Measurements from ENCODE around the gene LIN7A. TPM values are rescaled to one million over a fixed set of nuclear protein-coding genes. Genes with fewer than 3 reads are reported as not detected.

Gene LIN7A
- total and polyA plus RNA-seq, 3 experiments from 2014 or later = not detected

- no peaks in the 10 kb centered on the region for H3K36me3 Mint-ChIP-seq
- ChIA-PET CTCF (no interaction called here), POLR2A (no interaction called here)
- DNase-seq = no peak
- no peak overlapping the region for H3K4me3 Mint-ChIP-seq
- H3K9me3 Mint-ChIP-seq = peaks cover 0 to 18% (median 0%) of the 10 kb centered on the region in 5 donors
- Histone ChIP-seq H3K4me1 (ENCODE audit: insufficient read depth, low read length) (no peaks in the 10 kb centered on the region), H3K36me3 (ENCODE audit: insufficient read depth, low read length) (no peaks in the 10 kb centered on the region), H3K27me3 (ENCODE audit: insufficient read depth, low read length, poor library complexity, severe bottlenecking) (no peaks in the 10 kb centered on the region), H3K9me3 (ENCODE audit: low read length) (no peaks in the 10 kb centered on the region), H3K4me3 (ENCODE audit: low read length) (no peak overlapping the region), H3K27ac (ENCODE audit: low read depth, low read length) (no peak overlapping the region)
- H3K27me3 Mint-ChIP-seq = peaks cover 0 to 2% of the 10 kb centered on the region in 2 donors
- no peaks in the 10 kb centered on the region for H3K4me1 Mint-ChIP-seq
- H3K27ac Mint-ChIP-seq = no peak overlapping the region
Measured at GRCh38 chr12:80830533-80831088, 107.1 kb downstream of the LIN7A start.

- no peaks in the 10 kb centered on the region for H3K9me3 ChIP-seq (ENCODE audit: low read length)
- ChIA-PET POLR2A (no interaction called here), CTCF (no interaction called here)
- Mint-ChIP-seq H3K4me1 (no peaks in the 10 kb centered on the region), H3K4me3 (no peak overlapping the region), H3K36me3 (no peaks in the 10 kb centered on the region), H3K27me3 (peaks cover 0 to 2% of the 10 kb centered on the region in 2 donors), H3K27ac (no peak overlapping the region), H3K9me3 (peaks cover 0 to 18% (median 0%) of the 10 kb centered on the region in 5 donors)
- no peaks in the 10 kb centered on the region for H3K27me3 ChIP-seq (ENCODE audit: insufficient read depth, low read length, poor library complexity, severe bottlenecking)
- DNase-seq = no peak
- no peaks in the 10 kb centered on the region for H3K4me1 ChIP-seq (ENCODE audit: insufficient read depth, low read length)
- no peak overlapping the region for H3K27ac ChIP-seq (ENCODE audit: low read depth, low read length)
- no peak overlapping the region for H3K4me3 ChIP-seq (ENCODE audit: low read length)
- no peaks in the 10 kb centered on the region for H3K36me3 ChIP-seq (ENCODE audit: insufficient read depth, low read length)
Measured at GRCh38 chr12:80829767-80830166, 108.0 kb downstream of the LIN7A start.

GRCh38 chr12:80825506-80825905 lies 112.2 kb downstream of the LIN7A start:
- CTCF ChIA-PET = no interaction called here
- Histone ChIP-seq H3K9me3 (ENCODE audit: low read length) (no peaks in the 10 kb centered on the region), H3K36me3 (ENCODE audit: insufficient read depth, low read length) (no peaks in the 10 kb centered on the region), H3K4me1 (ENCODE audit: insufficient read depth, low read length) (no peaks in the 10 kb centered on the region), H3K27ac (ENCODE audit: low read depth, low read length) (no peak overlapping the region), H3K27me3 (ENCODE audit: insufficient read depth, low read length, poor library complexity, severe bottlenecking) (no peaks in the 10 kb centered on the region), H3K4me3 (ENCODE audit: low read length) (no peak overlapping the region)
- H3K27ac Mint-ChIP-seq = no peak overlapping the region
- POLR2A ChIA-PET = no interaction called here
- H3K36me3 Mint-ChIP-seq = no peaks in the 10 kb centered on the region
- H3K4me1 Mint-ChIP-seq = no peaks in the 10 kb centered on the region
- no peak for DNase-seq
- no peak overlapping the region for H3K4me3 Mint-ChIP-seq
- H3K9me3 Mint-ChIP-seq = peaks cover 0 to 6% (median 0%) of the 10 kb centered on the region in 5 donors
- no peaks in the 10 kb centered on the region for H3K27me3 Mint-ChIP-seq

- DNase-seq = no peak
- Mint-ChIP-seq H3K27ac (no peak overlapping the region), H3K9me3 (peaks cover 0 to 6% (median 3%) of the 10 kb centered on the region in 5 donors), H3K36me3 (no peaks in the 10 kb centered on the region), H3K27me3 (no peaks in the 10 kb centered on the region), H3K4me3 (no peak overlapping the region), H3K4me1 (no peaks in the 10 kb centered on the region)
- H3K27ac ChIP-seq (ENCODE audit: low read depth, low read length) = no peak overlapping the region
- H3K4me3 ChIP-seq (ENCODE audit: low read length) = no peak overlapping the region
- H3K36me3 ChIP-seq (ENCODE audit: insufficient read depth, low read length) = no peaks in the 10 kb centered on the region
- no peaks in the 10 kb centered on the region for H3K27me3 ChIP-seq (ENCODE audit: insufficient read depth, low read length, poor library complexity, severe bottlenecking)
- no peaks in the 10 kb centered on the region for H3K4me1 ChIP-seq (ENCODE audit: insufficient read depth, low read length)
- ChIA-PET CTCF (no interaction called here), POLR2A (no interaction called here)
- no peaks in the 10 kb centered on the region for H3K9me3 ChIP-seq (ENCODE audit: low read length)
Measured at GRCh38 chr12:80823393-80823792, 114.3 kb downstream of the LIN7A start.

GRCh38 chr12:80821513-80822000 lies 116.2 kb downstream of the LIN7A start:
- DNase-seq = no peak
- CTCF ChIA-PET = no interaction called here
- Mint-ChIP-seq H3K9me3 (peaks cover 0 to 6% (median 3%) of the 10 kb centered on the region in 5 donors), H3K27ac (no peak overlapping the region), H3K4me3 (no peak overlapping the region), H3K36me3 (no peaks in the 10 kb centered on the region), H3K27me3 (no peaks in the 10 kb centered on the region), H3K4me1 (no peaks in the 10 kb centered on the region)
- no peak overlapping the region for H3K27ac ChIP-seq (ENCODE audit: low read depth, low read length)
- POLR2A ChIA-PET = no interaction called here
- H3K9me3 ChIP-seq (ENCODE audit: low read length) = no peaks in the 10 kb centered on the region
- H3K27me3 ChIP-seq (ENCODE audit: insufficient read depth, low read length, poor library complexity, severe bottlenecking) = no peaks in the 10 kb centered on the region
- H3K36me3 ChIP-seq (ENCODE audit: insufficient read depth, low read length) = no peaks in the 10 kb centered on the region
- H3K4me1 ChIP-seq (ENCODE audit: insufficient read depth, low read length) = no peaks in the 10 kb centered on the region
- no peak overlapping the region for H3K4me3 ChIP-seq (ENCODE audit: low read length)

GRCh38 chr12:80818878-80819277 lies 118.9 kb downstream of the LIN7A start:
- Mint-ChIP-seq H3K36me3 (no peaks in the 10 kb centered on the region), H3K27me3 (no peaks in the 10 kb centered on the region), H3K27ac (no peak overlapping the region), H3K9me3 (peaks cover 0 to 8% (median 3%) of the 10 kb centered on the region in 5 donors), H3K4me3 (no peak overlapping the region), H3K4me1 (no peaks in the 10 kb centered on the region)
- Histone ChIP-seq H3K4me3 (ENCODE audit: low read length) (no peak overlapping the region), H3K4me1 (ENCODE audit: insufficient read depth, low read length) (no peaks in the 10 kb centered on the region), H3K9me3 (ENCODE audit: low read length) (no peaks in the 10 kb centered on the region), H3K27ac (ENCODE audit: low read depth, low read length) (no peak overlapping the region), H3K36me3 (ENCODE audit: insufficient read depth, low read length) (no peaks in the 10 kb centered on the region), H3K27me3 (ENCODE audit: insufficient read depth, low read length, poor library complexity, severe bottlenecking) (no peaks in the 10 kb centered on the region)
- POLR2A ChIA-PET = no interaction called here
- CTCF ChIA-PET = no interaction called here
- no peak for DNase-seq

- H3K9me3 Mint-ChIP-seq = peaks cover 0 to 7% (median 2%) of the 10 kb centered on the region in 5 donors
- no peak overlapping the region for H3K27ac Mint-ChIP-seq
- no peaks in the 10 kb centered on the region for H3K4me1 Mint-ChIP-seq
- H3K4me3 Mint-ChIP-seq = no peak overlapping the region
- H3K36me3 Mint-ChIP-seq = no peaks in the 10 kb centered on the region
- H3K27me3 ChIP-seq (ENCODE audit: insufficient read depth, low read length, poor library complexity, severe bottlenecking) = no peaks in the 10 kb centered on the region
- H3K27me3 Mint-ChIP-seq = no peaks in the 10 kb centered on the region
- ChIA-PET POLR2A (no interaction called here), CTCF (no interaction called here)
- H3K36me3 ChIP-seq (ENCODE audit: insufficient read depth, low read length) = no peaks in the 10 kb centered on the region
- no peak overlapping the region for H3K4me3 ChIP-seq (ENCODE audit: low read length)
- H3K4me1 ChIP-seq (ENCODE audit: insufficient read depth, low read length) = no peaks in the 10 kb centered on the region
- H3K27ac ChIP-seq (ENCODE audit: low read depth, low read length) = no peak overlapping the region
- no peaks in the 10 kb centered on the region for H3K9me3 ChIP-seq (ENCODE audit: low read length)
- no peak for DNase-seq
Measured at GRCh38 chr12:80815351-80815750, 122.4 kb downstream of the LIN7A start.

GRCh38 chr12:80814453-80814852 lies 123.3 kb downstream of the LIN7A start:
- H3K4me1 ChIP-seq (ENCODE audit: insufficient read depth, low read length) = no peaks in the 10 kb centered on the region
- ChIA-PET POLR2A (no interaction called here), CTCF (no interaction called here)
- H3K4me3 Mint-ChIP-seq = no peak overlapping the region
- DNase-seq = no peak
- H3K27ac Mint-ChIP-seq = no peak overlapping the region
- H3K27me3 Mint-ChIP-seq = no peaks in the 10 kb centered on the region
- no peaks in the 10 kb centered on the region for H3K27me3 ChIP-seq (ENCODE audit: insufficient read depth, low read length, poor library complexity, severe bottlenecking)
- H3K9me3 ChIP-seq (ENCODE audit: low read length) = no peaks in the 10 kb centered on the region
- no peaks in the 10 kb centered on the region for H3K36me3 ChIP-seq (ENCODE audit: insufficient read depth, low read length)
- no peaks in the 10 kb centered on the region for H3K4me1 Mint-ChIP-seq
- no peak overlapping the region for H3K27ac ChIP-seq (ENCODE audit: low read depth, low read length)
- H3K36me3 Mint-ChIP-seq = no peaks in the 10 kb centered on the region
- H3K9me3 Mint-ChIP-seq = peaks cover 0 to 7% (median 0%) of the 10 kb centered on the region in 5 donors
- no peak overlapping the region for H3K4me3 ChIP-seq (ENCODE audit: low read length)

GRCh38 chr12:80813820-80814219 lies 123.9 kb downstream of the LIN7A start:
- no peaks in the 10 kb centered on the region for H3K9me3 ChIP-seq (ENCODE audit: low read length)
- H3K36me3 ChIP-seq (ENCODE audit: insufficient read depth, low read length) = no peaks in the 10 kb centered on the region
- ChIA-PET CTCF (no interaction called here), POLR2A (no interaction called here)
- Mint-ChIP-seq H3K4me3 (no peak overlapping the region), H3K27me3 (no peaks in the 10 kb centered on the region), H3K9me3 (peaks cover 0 to 9% (median 0%) of the 10 kb centered on the region in 5 donors), H3K36me3 (no peaks in the 10 kb centered on the region), H3K27ac (no peak overlapping the region), H3K4me1 (no peaks in the 10 kb centered on the region)
- no peak overlapping the region for H3K4me3 ChIP-seq (ENCODE audit: low read length)
- DNase-seq = no peak
- no peak overlapping the region for H3K27ac ChIP-seq (ENCODE audit: low read depth, low read length)
- H3K4me1 ChIP-seq (ENCODE audit: insufficient read depth, low read length) = no peaks in the 10 kb centered on the region
- no peaks in the 10 kb centered on the region for H3K27me3 ChIP-seq (ENCODE audit: insufficient read depth, low read length, poor library complexity, severe bottlenecking)

All from CD8-positive, alpha-beta memory T cell (primary cell).